Epithelial cell of esophagus (primary cell): ENCODE measurements around the gene AKAP13.

Source experiments
- DNase-seq: peaks from one replicate; pipeline ENCODE4 v3.0.0; 2010; ENCODE audit warnings: low read depth
- H3K4me3 ChIP-seq: 2 replicates; pipeline ENCODE4 v1.5.1; 2011; ENCODE audit warnings: mild to moderate bottlenecking, low read length, control low read depth
- TF ChIP-seq, protein P1 (sequence below): IDR thresholded peaks from 2 replicates; pipeline ENCODE4 v1.5.1; 2011; ENCODE audit warnings: low read depth, mild to moderate bottlenecking, low read length, control low read depth, inconsistent platforms; ENCODE audit not compliant: insufficient read depth; ENCODE audit errors: missing control alignments

Gene AKAP13

DNA sequence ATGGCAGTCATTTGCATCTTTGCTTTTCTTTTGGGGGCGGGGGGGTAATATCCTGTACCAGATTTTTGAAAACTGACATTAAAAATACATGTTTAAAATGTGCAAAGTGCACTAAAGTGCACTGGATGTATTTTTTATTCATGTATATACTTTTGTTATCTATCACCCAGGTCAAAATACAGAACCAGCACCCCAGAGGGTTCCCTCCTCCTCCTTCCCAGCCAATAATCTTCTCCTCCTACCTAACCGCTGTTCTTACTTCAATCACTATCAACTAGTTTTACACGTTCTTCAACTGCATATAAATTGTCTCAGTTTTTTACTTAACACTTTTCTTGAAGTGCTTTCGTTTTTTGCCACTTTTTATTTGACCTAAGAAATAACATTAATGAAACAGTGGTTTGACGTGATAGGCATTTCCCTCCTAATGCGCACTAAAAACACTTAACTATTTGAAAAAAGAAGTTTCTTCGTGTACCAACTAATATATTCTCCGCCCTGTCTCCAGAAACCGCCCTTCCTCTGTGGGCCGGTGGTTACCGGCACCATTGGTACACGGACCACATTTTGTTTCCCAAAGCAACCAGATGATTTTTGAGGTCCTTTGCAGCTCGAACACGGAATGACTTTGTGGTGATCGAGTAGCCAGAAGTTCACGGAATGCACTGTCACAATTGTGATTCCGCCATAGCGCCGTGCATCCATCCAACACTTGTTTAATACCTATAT, 836 bp upstream of the AKAP13 start:
- peak overlapping the region; percentile 66 for H3K4me3 ChIP-seq
- TF ChIP-seq, protein P1, sequence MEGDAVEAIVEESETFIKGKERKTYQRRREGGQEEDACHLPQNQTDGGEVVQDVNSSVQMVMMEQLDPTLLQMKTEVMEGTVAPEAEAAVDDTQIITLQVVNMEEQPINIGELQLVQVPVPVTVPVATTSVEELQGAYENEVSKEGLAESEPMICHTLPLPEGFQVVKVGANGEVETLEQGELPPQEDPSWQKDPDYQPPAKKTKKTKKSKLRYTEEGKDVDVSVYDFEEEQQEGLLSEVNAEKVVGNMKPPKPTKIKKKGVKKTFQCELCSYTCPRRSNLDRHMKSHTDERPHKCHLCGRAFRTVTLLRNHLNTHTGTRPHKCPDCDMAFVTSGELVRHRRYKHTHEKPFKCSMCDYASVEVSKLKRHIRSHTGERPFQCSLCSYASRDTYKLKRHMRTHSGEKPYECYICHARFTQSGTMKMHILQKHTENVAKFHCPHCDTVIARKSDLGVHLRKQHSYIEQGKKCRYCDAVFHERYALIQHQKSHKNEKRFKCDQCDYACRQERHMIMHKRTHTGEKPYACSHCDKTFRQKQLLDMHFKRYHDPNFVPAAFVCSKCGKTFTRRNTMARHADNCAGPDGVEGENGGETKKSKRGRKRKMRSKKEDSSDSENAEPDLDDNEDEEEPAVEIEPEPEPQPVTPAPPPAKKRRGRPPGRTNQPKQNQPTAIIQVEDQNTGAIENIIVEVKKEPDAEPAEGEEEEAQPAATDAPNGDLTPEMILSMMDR, result no peak
- DNase-seq, result no peak

DNA sequence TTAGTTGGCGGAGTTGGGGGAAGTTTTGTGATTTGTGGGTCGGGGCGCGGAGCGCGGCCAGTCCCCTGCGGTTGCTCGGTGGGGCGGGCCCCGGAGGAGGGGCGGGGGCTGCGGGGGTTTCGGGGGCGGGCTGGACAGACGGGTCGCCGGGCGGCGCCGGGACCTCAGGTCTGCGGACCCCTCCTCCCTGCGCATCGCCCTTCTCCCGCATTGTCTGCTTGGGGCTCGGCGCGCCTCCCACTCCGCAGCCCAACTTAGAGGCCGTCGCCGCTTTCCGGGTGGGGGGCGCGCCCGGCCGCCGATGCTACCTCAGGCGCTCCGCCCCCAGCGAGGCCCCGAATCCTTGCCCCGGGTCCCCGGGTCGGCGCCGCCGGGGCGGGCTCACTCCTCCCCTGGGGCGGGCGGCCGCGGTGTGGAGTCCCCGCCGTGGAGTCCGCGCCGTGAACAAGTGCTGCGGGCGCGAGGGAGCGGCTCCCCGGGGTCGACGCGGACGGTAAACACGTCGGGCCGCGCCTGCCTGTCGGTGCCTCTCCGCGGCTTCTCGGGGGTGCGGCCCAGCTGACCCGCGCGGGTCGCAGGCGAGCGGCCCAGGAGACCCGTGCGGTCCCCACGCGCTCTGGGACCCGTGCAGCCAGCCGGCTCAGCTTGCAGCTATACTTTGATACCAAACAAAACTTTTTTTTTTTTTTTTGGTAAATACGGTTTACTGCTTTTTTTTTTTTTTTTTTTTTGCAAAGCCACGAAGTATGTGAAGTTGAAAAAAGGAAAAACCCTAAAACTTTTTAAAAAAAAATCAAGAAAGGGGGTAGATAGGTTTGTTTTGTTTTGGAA, 624 bp downstream of the AKAP13 start:
- H3K4me3 ChIP-seq, result peak overlapping the region; percentile 69
- TF ChIP-seq, protein P1, result no peak
- DNase-seq, result peak; percentile 41

DNA sequence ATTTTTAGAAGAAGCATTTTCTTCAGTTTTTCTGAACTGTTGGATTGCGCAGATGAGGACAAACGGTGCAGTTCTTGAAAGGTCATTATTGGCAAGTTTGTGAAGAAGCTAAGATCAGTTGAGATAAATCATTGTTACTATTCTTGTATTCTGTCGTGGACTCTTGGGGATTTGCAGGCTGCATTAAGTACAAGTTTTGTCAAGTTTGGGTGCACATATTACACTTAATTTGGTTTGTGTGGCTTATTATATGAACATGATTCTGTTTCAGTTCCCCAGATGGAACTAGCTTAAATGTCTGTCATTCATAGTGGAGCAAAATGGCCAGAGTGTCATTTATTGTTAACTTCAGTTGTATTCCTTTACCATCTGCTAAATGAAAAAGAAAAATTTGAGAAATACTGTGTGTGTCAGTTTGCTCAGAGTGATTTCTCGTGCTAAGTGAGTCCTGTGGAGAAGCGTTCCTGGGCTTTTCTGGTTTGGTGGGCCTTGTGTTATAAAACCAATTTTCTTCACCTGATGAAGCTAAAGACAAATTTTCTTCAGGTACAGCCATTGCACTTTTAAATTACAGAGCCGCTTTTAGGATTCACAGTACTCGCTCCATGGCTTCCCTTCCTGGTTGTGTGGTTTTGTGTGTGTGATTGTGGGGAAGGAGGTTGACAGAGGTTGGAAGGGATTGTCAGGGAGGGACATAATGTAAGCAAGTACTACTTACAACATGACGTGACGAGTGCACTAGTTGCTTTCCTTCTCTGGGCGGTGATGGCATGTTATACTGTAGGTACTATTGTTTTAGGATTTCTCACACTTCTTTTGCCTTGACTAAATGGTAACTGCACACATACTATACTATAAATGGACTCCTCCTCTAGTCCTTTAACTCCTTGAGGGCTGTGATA, 1.7 kb downstream of the AKAP13 start:
- TF ChIP-seq, protein P1, result no peak
- peak; percentile 55 for DNase-seq

DNA sequence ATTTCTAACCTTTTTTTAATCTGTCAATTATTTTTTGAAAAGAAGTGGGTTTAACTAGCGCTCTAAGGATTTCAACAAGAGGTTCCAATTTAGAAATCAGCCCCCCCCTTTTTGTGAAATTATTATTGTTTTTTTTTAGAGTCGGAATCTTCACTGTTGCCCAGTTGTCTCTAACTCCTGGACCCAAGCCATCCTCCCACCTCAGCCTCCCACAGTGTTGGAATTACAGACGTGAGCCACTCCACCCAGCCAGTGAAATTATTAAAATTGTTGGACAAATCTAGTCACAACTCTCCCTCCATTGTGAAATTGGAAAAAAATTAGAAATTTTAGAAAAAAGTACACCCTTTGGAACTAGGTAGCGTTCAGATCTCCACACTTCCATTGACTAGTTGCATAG, 2.5 kb downstream of the AKAP13 start:
- no peak for DNase-seq
- H3K4me3 ChIP-seq, result no peak overlapping the region
- TF ChIP-seq, protein P1, result no peak

More for the DNA sequence above, 1.7 kb downstream of the AKAP13 start:
- H3K4me3 ChIP-seq, result peak overlapping the region; percentile 69

DNA sequence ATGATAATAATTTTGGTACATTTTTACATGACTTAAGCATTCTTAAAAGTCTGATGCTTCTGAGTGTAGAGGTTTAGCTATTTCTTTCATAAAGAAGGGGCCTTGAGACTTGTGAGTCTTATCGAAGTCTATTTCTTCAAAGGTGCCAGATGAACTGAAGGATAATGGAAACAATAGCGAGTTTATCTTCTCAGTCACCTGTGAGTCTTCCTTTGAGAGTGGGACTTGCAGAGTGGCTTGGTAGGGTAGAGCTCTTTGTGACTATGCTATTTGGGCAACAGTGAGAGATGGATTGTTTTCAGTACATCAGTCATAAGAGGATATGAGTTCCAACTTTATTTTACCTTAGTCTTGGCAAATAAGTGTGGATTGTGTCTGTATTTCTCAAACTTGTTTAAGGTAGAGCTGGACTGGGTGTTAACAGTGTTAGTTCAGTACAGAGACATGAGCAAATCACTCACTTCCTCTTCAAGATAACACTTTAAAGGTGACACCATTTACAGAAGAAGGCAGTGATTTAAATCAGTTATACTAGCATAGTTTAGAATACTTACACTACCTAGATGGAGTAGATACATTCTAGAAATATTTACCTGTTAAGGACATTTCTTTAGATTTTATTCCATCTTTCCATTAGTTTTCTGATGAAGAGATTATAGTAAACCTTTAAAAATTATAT, 3.2 kb downstream of the AKAP13 start:
- TF ChIP-seq, protein P1, result no peak
- H3K4me3 ChIP-seq, result no peak overlapping the region

DNA sequence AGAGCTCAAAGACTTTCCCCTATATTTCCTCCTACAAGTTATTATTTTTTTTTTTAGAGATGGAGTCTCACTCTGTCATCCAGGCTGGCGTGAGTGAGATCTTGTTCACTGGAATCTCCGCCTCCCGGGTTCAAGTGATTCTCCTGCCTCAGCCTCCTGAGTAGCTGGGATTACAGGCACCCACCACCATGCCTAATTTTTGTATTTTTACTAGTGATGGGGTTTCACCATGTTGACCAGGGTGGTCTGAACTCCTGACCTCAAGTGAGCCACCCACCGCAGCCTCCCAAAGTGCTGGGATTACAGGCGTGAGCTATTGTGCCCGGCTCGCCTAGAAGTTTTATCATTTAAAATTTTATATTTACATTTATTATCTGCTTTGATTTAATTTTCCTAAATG, 5.9 kb downstream of the AKAP13 start:
- DNase-seq, result no peak
- TF ChIP-seq, protein P1, result no peak

More for the DNA sequence above, 3.2 kb downstream of the AKAP13 start:
- DNase-seq, result no peak

More for the DNA sequence above, 5.9 kb downstream of the AKAP13 start:
- no peak overlapping the region for H3K4me3 ChIP-seq
